H1 (cell line): ENCODE results near the gene OPCML.

Experiments
- ASH2L ChIP-seq: fragments of 200-600, 300-600 bp; sonication (generic); IDR thresholded peaks from one replicate; pipeline ENCODE4 v1.7.1; 2017; ENCODE audit warnings: low read length
- BRCA1 ChIP-seq: IDR thresholded peaks from 2 replicates; pipeline ENCODE4 v1.6.1; 2012; ENCODE audit warnings: low read depth, low read length, improper control_type of control experiment
- CBX8 ChIP-seq: fragments of 300-800, 300-1000 bp; sonication (generic); IDR thresholded peaks from 2 replicates; pipeline ENCODE4 v1.7.1; 2016; ENCODE audit warnings: low read depth, low read length, borderline replicate concordance
- CTCF ChIP-seq, 3 experiments: IDR thresholded peaks; 1 replicate in 2 of 3; 2 replicates in 1 of 3; pipeline versions ENCODE4 v1.5.1 to v1.6.1; 2011; ENCODE audit warnings: low read length in 3 of 3, mild to moderate bottlenecking in 3 of 3, inconsistent platforms in 2 of 3, low read depth in 1 of 3, moderate library complexity in 1 of 3; ENCODE audit not compliant: insufficient read depth in 1 of 3; ENCODE audit errors: control extremely low read depth in 1 of 3
- EZH2 ChIP-seq: fragments of 200-600 bp; sonication (generic); IDR thresholded peaks from 2 replicates; pipeline ENCODE4 v1.7.1; 2012; ENCODE audit warnings: low read depth, mild to moderate bottlenecking, moderate library complexity, low read length, inconsistent platforms; ENCODE audit not compliant: severe bottlenecking
- MAFK ChIP-seq: IDR thresholded peaks from 2 replicates; pipeline ENCODE4 v1.6.1; 2012; ENCODE audit warnings: low read depth, mild to moderate bottlenecking, improper control_type of control experiment, low read length
- MAX ChIP-seq: IDR thresholded peaks from 2 replicates; pipeline ENCODE4 v1.6.1; 2012; ENCODE audit warnings: inconsistent platforms
- NRF1 ChIP-seq: IDR thresholded peaks from 2 replicates; pipeline ENCODE4 v1.6.1; 2011; ENCODE audit warnings: mild to moderate bottlenecking, low read depth, low read length, improper control_type of control experiment
- POLR2A ChIP-seq, 2 experiments: IDR thresholded peaks; 1 replicate in 1 of 2; 2 replicates in 1 of 2; pipeline ENCODE4 v1.6.1; 2011; ENCODE audit warnings: low read depth in 2 of 2, low read length in 2 of 2, mild to moderate bottlenecking in 2 of 2; ENCODE audit errors: control extremely low read depth in 1 of 2
- POLR2AphosphoS5 ChIP-seq: IDR thresholded peaks from 2 replicates; pipeline ENCODE4 v1.6.1; 2011; ENCODE audit warnings: low read depth, low read length
- RAD21 ChIP-seq, 2 experiments: IDR thresholded peaks in 1 of 2; conservative IDR thresholded peaks in 1 of 2; 2 replicates each; pipeline ENCODE4 v1.6.1; 2011; ENCODE audit warnings: low read depth in 2 of 2, low read length in 2 of 2, improper control_type of control experiment in 1 of 2, inconsistent platforms in 1 of 2, mild to moderate bottlenecking in 1 of 2, moderate library complexity in 1 of 2
- SUZ12 ChIP-seq: fragments of 200-600 bp; sonication (generic); IDR thresholded peaks from 2 replicates; pipeline ENCODE4 v1.6.1; 2012; ENCODE audit warnings: mild to moderate bottlenecking, inconsistent platforms, low read length, moderate library complexity, mixed read lengths
- TCF12 ChIP-seq: IDR thresholded peaks from 2 replicates; pipeline ENCODE4 v1.6.1; 2011; ENCODE audit warnings: low read depth, mild to moderate bottlenecking, low read length

- TF ChIP-seq POLR2AphosphoS5 = no peak
- TF ChIP-seq CTCF (IDR thresholded peaks at IDR 0.05; ENCODE audit: control extremely low read depth in 1 of 3, insufficient read depth in 1 of 3, low read depth in 1 of 3, low read length in 3 of 3) = no peak
- TF ChIP-seq ASH2L = no peak
- no peak for TF ChIP-seq BRCA1
- no peak for TF ChIP-seq POLR2A (IDR thresholded peaks at IDR 0.05; ENCODE audit: control extremely low read depth in 1 of 2, low read depth in 2 of 2, low read length in 2 of 2)
- TF ChIP-seq SUZ12 = no peak
- no peak for TF ChIP-seq MAX
- no peak for TF ChIP-seq EZH2
- TF ChIP-seq CBX8 = no peak
- no peak for TF ChIP-seq RAD21 (IDR thresholded peaks at IDR 0.05 in 1 of 2, conservative IDR thresholded peaks at IDR 0.05 in 1 of 2; ENCODE audit: low read depth in 2 of 2, low read length in 2 of 2)
- TF ChIP-seq MAFK = no peak
- no peak for TF ChIP-seq TCF12
- no peak for TF ChIP-seq NRF1
These were observed 1123.4 kb downstream of the OPCML start for GRCh38 chr11:132408877-132409276.
